Endothelial cell of umbilical vein (primary cell): ENCODE results near the gene PTPRE.

Source experiments
- CTCF ChIP-seq, 2 donors: IDR thresholded peaks; 1 replicate in 1 of 2; 2 replicates in 1 of 2; pipeline ENCODE4 v1.5.1; 2011; ENCODE audit warnings: low read length in 2 of 2, mild to moderate bottlenecking in 2 of 2, moderate library complexity in 2 of 2, control low read depth in 1 of 2, inconsistent platforms in 1 of 2, low read depth in 1 of 2; ENCODE audit not compliant: insufficient read depth in 1 of 2; ENCODE audit errors: extremely low read depth in 1 of 2
- EZH2 ChIP-seq: IDR thresholded peaks from 2 replicates; pipeline ENCODE4 v1.6.1; 2012; ENCODE audit warnings: borderline replicate concordance, low read depth, mild to moderate bottlenecking, moderate library complexity, low read length, inconsistent platforms; ENCODE audit not compliant: severe bottlenecking
- GATA2 ChIP-seq: IDR thresholded peaks from 2 replicates; pipeline ENCODE4 v1.7.0; 2011; ENCODE audit warnings: low read depth, mild to moderate bottlenecking, moderate library complexity, mixed read lengths, low read length; ENCODE audit not compliant: insufficient read length, insufficient read depth
- POLR2A ChIP-seq: IDR thresholded peaks from 2 replicates; pipeline ENCODE4 v1.6.1; 2012; ENCODE audit warnings: low read depth, mild to moderate bottlenecking, control low read depth, low read length
- POLR2AphosphoS5 ChIP-seq: IDR thresholded peaks from 2 replicates; pipeline ENCODE4 v1.6.1; 2012; ENCODE audit warnings: low read depth, mild to moderate bottlenecking, control low read depth, low read length, moderate library complexity; ENCODE audit not compliant: insufficient read depth

GRCh38 chr10:127866276-127867013 lies 40.5 kb upstream of the PTPRE start:
- TF ChIP-seq GATA2, result no peak
- TF ChIP-seq EZH2, result no peak
- no peak for TF ChIP-seq POLR2A
- TF ChIP-seq CTCF (IDR thresholded peaks at IDR 0.05; ENCODE audit: extremely low read depth in 1 of 2, insufficient read depth in 1 of 2, low read depth in 1 of 2, low read length in 2 of 2), result no peak
- no peak for TF ChIP-seq POLR2AphosphoS5
